K562 (cell line): ENCODE data around the gene TAC3. TPM values are rescaled to one million over a fixed set of nuclear protein-coding genes. Genes with fewer than 3 reads are reported as not detected.

Source experiments
- ATAC-seq: fragments of 200-7000 bp; cut with Tn5 transposase; 3 replicates; pipeline ENCODE4 v1.9.1; 2020; ENCODE audit warnings: moderate library complexity
- BruUV-seq: library from RNA; stranded (reverse); fragments of 400-500 nt; replicated peaks from 2 replicates; lab custom pipeline; 2021; lab: Mats Ljungman, UMichigan
- CTCF ChIA-PET: fragments of 300-600 bp; formaldehyde crosslinking; extraction: SDS; loops from one replicate; lab custom pipeline; 2021; ENCODE audit warnings: low intra/inter-chr PET ratio; lab: Yijun Ruan, JAX
- POLR2A ChIA-PET: fragments of 300-600, 350-650 bp; sonication (Branson Sonifier 250); formaldehyde crosslinking; extraction: SDS; loops from one replicate; lab custom pipeline; 2021; ENCODE audit warnings: antibody characterized with exemption, inconsistent platforms; lab: Yijun Ruan, JAX
- DNase-seq, 4 experiments: peaks; one replicate each; pipeline versions ENCODE4 v3.0.0 to v3.0.0-alpha.2; 2011 to 2018; ENCODE audit warnings: low spot score in 3 of 4, mixed read lengths in 3 of 4; ENCODE audit errors: extremely low read depth in 1 of 4
- FAIRE-seq: peaks from 2 replicates; lab custom pipeline; 2011; peaks lifted over from hg19 to GRCh38; lab: Jason Lieb, UNC
- H2AFZ ChIP-seq: 2 replicates; pipeline ENCODE4 v1.6.0; 2011; ENCODE audit warnings: low read depth, low read length, control low read depth, inconsistent platforms
- H3K27ac ChIP-seq: fragments of 200-600 bp; 3 replicates; pipeline ENCODE4 v1.8.0; 2011; ENCODE audit warnings: low read depth, mild to moderate bottlenecking, control low read depth, inconsistent platforms, low read length, moderate library complexity, mixed read lengths; ENCODE audit errors: extremely low read depth
- H3K27me3 ChIP-seq, 2 experiments: fragments of 300-600 bp in 1 of 2; 2 replicates in 1 of 2; 3 replicates in 1 of 2; pipeline versions ENCODE4 v1.6.0 to v1.8.0; 2011; ENCODE audit warnings: inconsistent platforms in 2 of 2, low read length in 2 of 2, mild to moderate bottlenecking in 1 of 2, mixed read lengths in 1 of 2, moderate library complexity in 1 of 2; ENCODE audit not compliant: control insufficient read depth in 2 of 2, insufficient read depth in 2 of 2
- H3K36me3 ChIP-seq: fragments of 300-600 bp; 3 replicates; pipeline ENCODE4 v1.8.0; 2011; ENCODE audit warnings: mild to moderate bottlenecking, low read length, inconsistent platforms; ENCODE audit not compliant: control insufficient read depth, insufficient read depth
- H3K4me1 ChIP-seq, 2 experiments: fragments of 200-600 bp in 1 of 2; replicated peaks in 1 of 2; 2 replicates in 1 of 2; 3 replicates in 1 of 2; pipeline versions ENCODE4 v1.5.1 to v1.8.0; 2011; ENCODE audit warnings: inconsistent platforms in 2 of 2, low read length in 2 of 2, mild to moderate bottlenecking in 1 of 2, mixed read lengths in 1 of 2, moderate library complexity in 1 of 2; ENCODE audit not compliant: control insufficient read depth in 2 of 2, insufficient read depth in 2 of 2
- H3K4me2 ChIP-seq: 2 replicates; pipeline ENCODE4 v1.6.1; 2011; ENCODE audit warnings: low read length, control low read depth, inconsistent platforms, mixed read lengths; ENCODE audit not compliant: insufficient read depth
- H3K4me3 ChIP-seq: fragments of 200-600 bp; sonication (generic), shearing (Covaris generic); 2 replicates; pipeline ENCODE4 v1.5.1; 2016; ENCODE audit warnings: control low read depth, inconsistent platforms
- H3K79me2 ChIP-seq: fragments of 200-600 bp; 3 replicates; pipeline ENCODE4 v1.8.0; 2011; ENCODE audit warnings: low read length, inconsistent platforms; ENCODE audit not compliant: control insufficient read depth, insufficient read depth
- H3K9ac ChIP-seq, 2 experiments: 2 replicates each; pipeline versions ENCODE4 v1.6.0 to v1.6.1; 2011; ENCODE audit warnings: low read depth in 2 of 2, low read length in 2 of 2, control low read depth in 1 of 2, inconsistent platforms in 1 of 2, mild to moderate bottlenecking in 1 of 2, mixed read lengths in 1 of 2; ENCODE audit not compliant: insufficient read depth in 1 of 2
- H3K9me1 ChIP-seq: one replicate; pipeline ENCODE4 v1.6.0; 2011; ENCODE audit warnings: inconsistent platforms, mild to moderate bottlenecking, low read length, moderate library complexity; ENCODE audit not compliant: control insufficient read depth, insufficient read depth
- H3K9me3 ChIP-seq: replicated peaks from 2 replicates; pipeline ENCODE4 v1.5.1; 2011; ENCODE audit warnings: low read depth, low read length, inconsistent platforms; ENCODE audit not compliant: control insufficient read depth, insufficient read depth
- H4K20me1 ChIP-seq: replicated peaks from 2 replicates; pipeline ENCODE4 v1.6.1; 2011; ENCODE audit warnings: low read length, inconsistent platforms, mixed read lengths; ENCODE audit not compliant: control insufficient read depth, insufficient read depth
- ARID2 ChIP-seq: fragments of 450-650 bp; IDR thresholded peaks from 2 replicates; pipeline ENCODE4 v1.6.1; 2017; ENCODE audit warnings: antibody characterized with exemption, mild to moderate bottlenecking
- ATF7 ChIP-seq: fragments of 450-650 bp; IDR thresholded peaks from 2 replicates; pipeline ENCODE4 v1.7.1; 2014; ENCODE audit warnings: mild to moderate bottlenecking, moderate library complexity
- BRD9 ChIP-seq: fragments of 450-650 bp; IDR thresholded peaks from 2 replicates; pipeline ENCODE4 v1.6.1; 2018; ENCODE audit warnings: low read depth; ENCODE audit not compliant: partially characterized antibody
- CBFB ChIP-seq: sonication (generic); formaldehyde crosslinking; IDR thresholded peaks from 2 replicates; pipeline ENCODE4 v1.4.0; 2020; ENCODE audit warnings: mild to moderate bottlenecking, missing genetic modification reagents
- CBX3 ChIP-seq, 2 experiments: IDR thresholded peaks; 1 replicate in 1 of 2; 2 replicates in 1 of 2; pipeline ENCODE4 v1.6.1; 2012; ENCODE audit warnings: inconsistent platforms in 2 of 2, low read length in 2 of 2, borderline replicate concordance in 1 of 2, control low read depth in 1 of 2
- CC2D1A ChIP-seq: fragments of 450-650 bp; IDR thresholded peaks from 2 replicates; pipeline ENCODE4 v1.6.1; 2017; ENCODE audit warnings: mild to moderate bottlenecking
- CREM ChIP-seq: IDR thresholded peaks from 2 replicates; pipeline ENCODE4 v1.6.1; 2014; ENCODE audit warnings: antibody characterized with exemption, low read depth
- CTBP1 ChIP-seq: fragments of 450-650 bp; IDR thresholded peaks from 2 replicates; pipeline ENCODE4 v1.6.1; 2016; ENCODE audit warnings: borderline replicate concordance
- FOXP1 ChIP-seq: sonication (generic); formaldehyde crosslinking; IDR thresholded peaks from 2 replicates; pipeline ENCODE4 v1.8.0; 2022; ENCODE audit warnings: mild to moderate bottlenecking, missing genetic modification reagents
- GABPB1 ChIP-seq: sonication (generic); formaldehyde crosslinking; IDR thresholded peaks from 2 replicates; pipeline ENCODE4 v1.8.0; 2022; ENCODE audit warnings: mild to moderate bottlenecking, missing genetic modification reagents
- JUND ChIP-seq, 2 experiments: IDR thresholded peaks; 2 replicates in 1 of 2; 3 replicates in 1 of 2; pipeline ENCODE4 v1.6.1; 2011; ENCODE audit warnings: borderline replicate concordance in 2 of 2, low read depth in 2 of 2, low read length in 2 of 2, improper control_type of control experiment in 1 of 2, missing biosample characterization in 1 of 2, missing genetic modification characterization in 1 of 2, missing genetic modification reagents in 1 of 2
- RAD21 ChIP-seq, 2 experiments: fragments of 250-450 bp in 1 of 2; fragments of 450-650 bp in 1 of 2; sonication (Bioruptor Pico) in 1 of 2; formaldehyde crosslinking in 1 of 2; IDR thresholded peaks in 1 of 2; conservative IDR thresholded peaks in 1 of 2; 2 replicates each; pipeline versions ENCODE4 v1.4.0 to v1.8.0; 2020 to 2022; ENCODE audit warnings: mild to moderate bottlenecking in 2 of 2, moderate library complexity in 1 of 2
- RCOR1 ChIP-seq, 2 experiments: IDR thresholded peaks; 2 replicates each; pipeline ENCODE4 v1.6.1; 2012; ENCODE audit warnings: low read depth in 2 of 2, low read length in 2 of 2, borderline replicate concordance in 1 of 2, improper control_type of control experiment in 1 of 2
- SRSF1 ChIP-seq: fragments of 200-400 bp; formaldehyde crosslinking; IDR thresholded peaks from 2 replicates; pipeline ENCODE4 v1.6.1; 2017; ENCODE audit warnings: mild to moderate bottlenecking, low read depth, low read length, moderate library complexity
- TCF3 ChIP-seq: sonication (generic); formaldehyde crosslinking; IDR thresholded peaks from 2 replicates; pipeline ENCODE4 v1.4.0; 2020; ENCODE audit warnings: mild to moderate bottlenecking, missing genetic modification reagents
- TRIM24 ChIP-seq, 2 experiments: fragments of 450-650 bp; IDR thresholded peaks; 2 replicates each; pipeline ENCODE4 v1.6.1; 2016
- WGBS: fragments of 100-300 bp; shearing (Covaris generic); methylation state at CpG from one replicate; pipeline ENCODE4 v1.1.6; 2016; ENCODE audit warnings: low coverage, mixed read lengths; ENCODE audit not compliant: insufficient coverage; ENCODE audit errors: missing lambda C conversion rate; 5-methylcytosine and 5-hydroxymethylcytosine counted together
- in situ Hi-C: fragments of 300-500 bp; cut with MboI; formaldehyde crosslinking; loops from 4 replicates; pipeline ENCODE4 v1.15.0; 2018; ENCODE audit warnings: inconsistent platforms, mixed read lengths
- intact Hi-C: fragments of 100-400 bp; cut with micrococcal nuclease; formaldehyde crosslinking; loops from 2 replicates; pipeline ENCODE4 v1.14.2; 2022
- polyA plus RNA-seq, 8 experiments: library from polyadenylated mRNA; depleted of rRNA in 4 of 8; stranded (reverse) in 5 of 8; unstranded in 3 of 8; fragments of >200 nt; fragmentation: Nextera tagmentation in 2 of 8; fragmentation: Illumina TruSeq in 1 of 8; extraction: Ambion mirVana in 2 of 8; extraction: Trizol in 1 of 8; gene quantifications; 2 replicates each; pipeline versions ENCODE4 v1.2.1 to v1.2.3, GENCODE V29; 2011 to 2014; ENCODE audit warnings: inconsistent platforms in 1 of 8, missing spikeins in 1 of 8
- total RNA-seq, 7 experiments: library from RNA; depleted of rRNA in 6 of 7; stranded (reverse); fragments of >200 nt in 6 of 7; fragmentation: Illumina TruSeq in 2 of 7; extraction: Trizol in 2 of 7; gene quantifications; 2 replicates each; pipeline versions ENCODE4 v1.2.1 to v1.2.3, GENCODE V29; 2011 to 2021; ENCODE audit warnings: low replicate concordance in 1 of 7
- TF ChIP-seq, protein P1 (sequence below): fragments of 250-450 bp; sonication (Bioruptor Pico); IDR thresholded peaks from 2 replicates; pipeline ENCODE4 v1.5.0; 2021
- TF ChIP-seq, protein P2 (sequence below): fragments of 200-400 bp; formaldehyde crosslinking; IDR thresholded peaks from 2 replicates; pipeline ENCODE4 v1.6.1; 2017; ENCODE audit warnings: mild to moderate bottlenecking, low read depth, low read length, moderate library complexity

Gene TAC3
- total and polyA plus RNA-seq, 9 of the 15 experiments (the other 6 are each of a cell fraction or from before 2014, with no cell fraction given) = 0.29 to 2.8 (median 1.4) TPM

DNA sequence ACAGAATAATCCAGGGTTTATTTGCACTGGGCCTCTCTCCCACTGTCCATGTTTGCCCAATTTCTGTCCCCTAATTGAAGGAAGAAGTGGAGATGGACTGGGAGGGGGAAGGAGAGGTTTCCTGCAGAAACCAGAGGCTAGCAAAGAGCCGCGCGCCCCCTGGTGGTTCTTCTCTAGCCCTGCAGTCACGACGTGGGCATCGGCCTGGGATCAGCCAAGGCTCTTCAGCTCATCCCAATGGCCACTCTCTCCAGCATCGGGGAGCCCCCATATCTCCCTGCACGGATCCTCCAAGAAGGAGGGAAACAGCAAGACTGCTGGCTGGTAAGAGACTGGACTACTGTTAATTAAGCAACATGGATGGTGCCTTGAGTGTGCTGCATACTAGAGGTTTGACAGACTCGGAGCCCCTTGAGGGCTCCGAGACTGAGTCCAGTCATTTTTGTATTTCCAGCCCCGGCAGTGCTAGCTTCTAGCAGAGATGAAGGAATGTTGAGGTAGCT is 28.7 kb downstream of the TAC3 start:
- POLR2A ChIA-PET = interaction anchor here (0.8 to 1.3 kb wide), 4 partner anchors 16 to 124 kb away, joined by 3 to 4 read pairs (median 3); partner anchors contain the start of genes STAT6 and TAC3
- H3K27me3 ChIP-seq = no peaks in the 10 kb centered on the region
- H3K9me3 ChIP-seq = no peaks in the 10 kb centered on the region
- H3K79me2 ChIP-seq = no peaks in the 10 kb centered on the region
- CTCF ChIA-PET = interaction anchor here (0.6 to 1.7 kb wide), 6 partner anchors 13 to 230 kb away, joined by 3 to 8 read pairs (median 3); no protein-coding TSS in a partner anchor
- 2% methylated on average over 11 of the region's 11 CpGs for WGBS
- in situ Hi-C loops = loop anchor here (5.0 kb wide), 1 partner anchor 40 kb away; no protein-coding TSS in a partner anchor
- ATAC-seq (peak; percentile 82), FAIRE-seq (peak; percentile 74), DNase-seq (peak; percentile 81 to 91 (median 82))
- peak overlapping the region; percentile 3; the same call in 1 of the 2 replicates for H3K4me3 ChIP-seq
- intact Hi-C loops = loop anchor here (1.0 to 5.0 kb wide), 6 partner anchors 14 to 230 kb away; partner anchors contain the start of genes SDR9C7 and ZBTB39
- BruUV-seq = no TSS peak
- peak overlapping the region; percentile 64 for H2AFZ ChIP-seq
- no peaks in the 10 kb centered on the region for H3K9me1 ChIP-seq
- H3K4me2 ChIP-seq = peak overlapping the region; percentile 78
- H3K9ac ChIP-seq = peak overlapping the region; percentile 35 to 57; a peak in 1 of 4 replicates
- peak overlapping the region; percentile 62 for H3K27ac ChIP-seq
- H3K36me3 ChIP-seq = no peaks in the 10 kb centered on the region
- peaks cover 29 to 54% of the 10 kb centered on the region in 2 experiments for H3K4me1 ChIP-seq
- H4K20me1 ChIP-seq = no peaks in the 10 kb centered on the region
- TF ChIP-seq TRIM24 (IDR thresholded peaks at IDR 0.05) (0 out of 4 replicates have a peak, but pooled peaks of 1 of the 2 experiments have one; percentile 7), FOXP1 (CRISPR knock-in tag) (0 out of 2 replicates have a peak, but pooled peaks have one; percentile 55), RCOR1 (IDR thresholded peaks at IDR 0.05; ENCODE audit: borderline replicate concordance in 1 of 2, low read depth in 2 of 2, low read length in 2 of 2) (peak; percentile 16 to 75; a peak in 1 of 4 replicates), CC2D1A (peak; percentile 91), SRSF1 (no peak), JUND (IDR thresholded peaks at IDR 0.05; ENCODE audit: borderline replicate concordance, low read depth, low read length) (peak; percentile 39; the same call in 1 of the 2 replicates), JUND (tag; IDR thresholded peaks at IDR 0.05; ENCODE audit: borderline replicate concordance, low read depth, low read length) (no peak), BRD9 (peak; percentile 26), CBFB (CRISPR knock-in tag) (no peak), CTBP1 (peak; percentile 49; the same call in 1 of the 2 replicates), TCF3 (CRISPR knock-in tag) (peak; percentile 8; the same call in 1 of the 2 replicates), ATF7 (peak; percentile 11; the same call in 1 of the 2 replicates), ARID2 (peak; percentile 91), RAD21 (CRISPR knock-in tag; conservative IDR thresholded peaks at IDR 0.05 in 1 of 2, IDR thresholded peaks at IDR 0.05 in 1 of 2) (peak; percentile 97 to 99), GABPB1 (CRISPR knock-in tag) (peak; percentile 78), CREM (peak; percentile 77), CBX3 (IDR thresholded peaks at IDR 0.05; ENCODE audit: borderline replicate concordance in 1 of 2, low read length in 2 of 2) (peak in 1 of 2 experiments; percentile 29; a peak in 1 of 3 replicates)
- TF ChIP-seq, protein P1, sequence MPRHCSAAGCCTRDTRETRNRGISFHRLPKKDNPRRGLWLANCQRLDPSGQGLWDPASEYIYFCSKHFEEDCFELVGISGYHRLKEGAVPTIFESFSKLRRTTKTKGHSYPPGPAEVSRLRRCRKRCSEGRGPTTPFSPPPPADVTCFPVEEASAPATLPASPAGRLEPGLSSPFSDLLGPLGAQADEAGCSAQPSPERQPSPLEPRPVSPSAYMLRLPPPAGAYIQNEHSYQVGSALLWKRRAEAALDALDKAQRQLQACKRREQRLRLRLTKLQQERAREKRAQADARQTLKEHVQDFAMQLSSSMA (CRISPR knock-in tag) = no peak
- TF ChIP-seq, protein P2, sequence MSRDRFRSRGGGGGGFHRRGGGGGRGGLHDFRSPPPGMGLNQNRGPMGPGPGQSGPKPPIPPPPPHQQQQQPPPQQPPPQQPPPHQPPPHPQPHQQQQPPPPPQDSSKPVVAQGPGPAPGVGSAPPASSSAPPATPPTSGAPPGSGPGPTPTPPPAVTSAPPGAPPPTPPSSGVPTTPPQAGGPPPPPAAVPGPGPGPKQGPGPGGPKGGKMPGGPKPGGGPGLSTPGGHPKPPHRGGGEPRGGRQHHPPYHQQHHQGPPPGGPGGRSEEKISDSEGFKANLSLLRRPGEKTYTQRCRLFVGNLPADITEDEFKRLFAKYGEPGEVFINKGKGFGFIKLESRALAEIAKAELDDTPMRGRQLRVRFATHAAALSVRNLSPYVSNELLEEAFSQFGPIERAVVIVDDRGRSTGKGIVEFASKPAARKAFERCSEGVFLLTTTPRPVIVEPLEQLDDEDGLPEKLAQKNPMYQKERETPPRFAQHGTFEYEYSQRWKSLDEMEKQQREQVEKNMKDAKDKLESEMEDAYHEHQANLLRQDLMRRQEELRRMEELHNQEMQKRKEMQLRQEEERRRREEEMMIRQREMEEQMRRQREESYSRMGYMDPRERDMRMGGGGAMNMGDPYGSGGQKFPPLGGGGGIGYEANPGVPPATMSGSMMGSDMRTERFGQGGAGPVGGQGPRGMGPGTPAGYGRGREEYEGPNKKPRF = no peak
